GM21360 (cell line): ENCODE data around the gene LRRC52.

Experiments
- ATAC-seq: cut with Tn5 transposase; IDR thresholded peaks from one replicate; pipeline ENCODE4 v1.9.1; 2021; ENCODE audit warnings: mild to moderate bottlenecking, moderate library complexity; ENCODE audit not compliant: unreplicated experiment

The LRRC52 gene, protein sequence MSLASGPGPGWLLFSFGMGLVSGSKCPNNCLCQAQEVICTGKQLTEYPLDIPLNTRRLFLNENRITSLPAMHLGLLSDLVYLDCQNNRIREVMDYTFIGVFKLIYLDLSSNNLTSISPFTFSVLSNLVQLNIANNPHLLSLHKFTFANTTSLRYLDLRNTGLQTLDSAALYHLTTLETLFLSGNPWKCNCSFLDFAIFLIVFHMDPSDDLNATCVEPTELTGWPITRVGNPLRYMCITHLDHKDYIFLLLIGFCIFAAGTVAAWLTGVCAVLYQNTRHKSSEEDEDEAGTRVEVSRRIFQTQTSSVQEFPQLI

DNA sequence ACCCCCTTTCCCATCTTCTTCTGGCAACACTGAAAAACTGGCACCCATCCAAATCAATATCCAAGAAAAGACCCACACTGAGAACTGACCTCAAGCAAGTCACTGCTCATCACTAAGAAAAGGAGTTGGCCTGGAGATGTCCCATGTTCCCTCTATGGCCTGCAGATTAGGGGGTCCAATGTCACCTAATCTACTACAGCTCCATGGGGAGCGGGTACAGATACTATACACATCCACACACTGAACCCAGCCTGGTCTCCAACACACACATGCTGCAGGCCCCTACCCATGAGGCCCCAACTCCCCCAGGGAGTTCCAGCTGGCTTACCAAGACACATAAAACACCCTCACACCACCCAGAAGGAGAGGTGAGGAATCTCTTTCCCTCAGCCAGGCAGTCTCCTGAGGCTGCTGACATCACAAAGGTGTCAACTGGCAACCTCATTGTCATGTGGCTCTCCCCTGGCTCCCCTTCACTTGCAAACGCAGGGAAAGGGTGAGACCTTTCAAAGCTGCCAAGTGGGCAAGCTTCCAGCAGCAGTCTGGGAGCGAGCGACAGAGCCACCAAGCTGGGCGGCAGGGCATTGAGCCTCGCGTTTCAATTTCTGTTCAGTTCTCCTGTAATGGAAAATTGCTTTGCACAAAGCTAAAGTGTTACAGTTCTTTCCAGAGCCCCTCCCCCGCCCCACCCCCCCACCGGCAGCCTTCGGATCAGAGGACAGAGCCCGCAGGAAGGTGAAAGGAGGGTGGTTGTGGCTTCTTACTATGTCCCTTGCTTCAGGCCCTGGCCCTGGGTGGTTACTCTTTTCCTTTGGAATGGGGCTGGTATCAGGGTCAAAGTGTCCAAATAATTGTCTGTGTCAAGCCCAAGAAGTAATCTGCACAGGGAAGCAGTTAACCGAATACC is at the start of gene LRRC52:
Gene LRRC52 (plus strand): TSS at position 469 of the 907 bp plus-strand sequence. CDS start 297 bp downstream, at position 766.
- no peak for ATAC-seq

DNA sequence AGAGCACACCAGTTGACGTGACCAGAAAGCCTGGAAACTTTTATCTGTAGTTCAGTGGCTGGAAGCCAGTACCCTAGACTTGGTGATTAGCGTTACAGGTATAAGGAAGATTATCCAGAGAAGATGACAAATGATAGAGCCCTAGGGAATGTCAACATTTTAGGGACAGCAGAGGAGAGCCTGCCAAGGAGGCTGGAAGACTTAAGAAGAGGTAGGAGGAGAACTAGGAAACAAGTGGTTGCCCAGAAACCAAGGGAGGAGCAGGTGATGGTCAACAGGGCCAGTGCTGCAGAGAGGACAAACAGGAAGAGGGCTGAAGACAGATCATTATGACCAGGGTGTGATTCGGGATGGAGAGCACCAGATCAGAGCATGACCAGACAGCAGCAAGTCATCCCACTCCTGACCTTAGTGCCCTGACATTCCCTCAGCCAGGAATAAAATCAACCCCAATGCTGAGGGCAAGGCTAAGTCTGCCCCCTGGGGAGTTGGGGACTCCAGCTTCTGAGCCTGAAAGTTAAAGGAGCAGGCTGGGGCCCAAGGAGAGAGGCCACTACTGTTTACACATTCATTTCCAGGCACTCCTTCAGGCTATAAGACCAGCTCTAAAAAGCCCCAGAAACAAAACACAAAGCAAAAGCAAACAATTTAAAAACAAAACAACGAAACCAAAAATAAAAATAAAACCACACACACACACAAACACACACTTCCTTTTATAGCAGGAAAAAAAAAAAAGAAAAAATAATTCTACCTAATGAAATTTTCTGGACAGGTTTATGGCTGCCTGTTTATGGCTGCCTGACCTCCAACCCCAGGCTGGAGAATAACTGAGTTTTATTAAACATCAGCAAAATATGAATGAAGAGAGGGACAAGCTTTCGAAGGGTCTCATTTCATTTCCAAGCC is 48.6 kb upstream of the LRRC52 start:
- ATAC-seq = no peak

DNA sequence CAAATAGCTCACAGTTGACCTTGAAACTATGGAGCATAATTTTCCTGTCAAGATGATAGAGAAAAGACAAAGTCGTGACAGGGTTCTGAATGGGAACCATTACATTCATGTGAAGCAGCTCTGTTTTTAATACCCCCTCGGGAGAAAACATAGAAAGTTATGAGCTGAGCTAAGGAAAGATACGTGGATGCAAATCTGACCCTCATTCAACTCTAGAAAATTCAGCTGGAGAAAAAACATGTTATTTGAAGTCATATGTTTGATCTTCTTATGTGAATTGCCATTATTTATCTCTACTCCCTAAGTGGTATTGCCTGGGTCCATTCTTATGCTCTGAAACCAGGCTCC is 48.0 kb upstream of the LRRC52 start:
- ATAC-seq = no peak

DNA sequence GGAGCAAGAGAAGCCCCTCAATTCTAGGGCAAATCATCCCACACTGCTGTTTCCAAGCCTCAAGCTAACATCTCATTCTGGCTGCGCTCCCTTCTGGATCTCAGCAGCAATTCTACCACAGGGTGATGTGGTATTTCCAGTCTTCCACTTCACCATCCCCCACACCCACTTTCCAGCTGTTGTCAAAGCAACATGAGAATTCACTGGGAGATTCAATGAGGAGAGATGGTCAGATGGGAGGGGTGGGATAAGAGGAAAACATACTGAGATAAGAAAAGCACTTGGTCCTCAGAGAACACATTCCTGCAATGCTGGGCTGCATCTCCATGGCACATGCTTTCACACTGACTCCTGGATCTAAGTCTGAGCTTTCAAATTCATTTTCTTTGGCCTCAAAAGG is 47.3 kb upstream of the LRRC52 start:
- ATAC-seq = no peak

GRCh38 chr1:165497069-165498013 is 46.5 kb upstream of the LRRC52 start:
- no peak for ATAC-seq

- ATAC-seq = no peak
Measured at GRCh38 chr1:165501330-165501969, 42.4 kb upstream of the LRRC52 start.

DNA sequence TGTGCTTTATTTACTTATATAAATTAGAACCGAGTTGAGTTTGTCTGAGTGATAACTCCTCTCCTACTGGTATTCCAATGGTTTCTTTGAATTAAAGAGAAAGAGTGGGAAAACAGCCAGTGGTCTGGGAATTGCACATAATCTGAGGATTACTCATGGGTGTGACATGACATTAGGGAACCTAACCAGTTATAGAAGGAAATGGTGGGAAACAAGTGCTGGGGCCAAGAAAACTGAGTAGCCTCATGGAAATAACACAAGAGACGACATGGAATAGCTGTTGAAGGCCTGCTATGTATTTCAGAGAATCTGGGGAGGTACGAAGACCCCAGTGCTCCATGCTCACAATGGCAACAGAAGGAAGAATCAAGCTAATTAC is 41.8 kb upstream of the LRRC52 start:
- no peak for ATAC-seq

DNA sequence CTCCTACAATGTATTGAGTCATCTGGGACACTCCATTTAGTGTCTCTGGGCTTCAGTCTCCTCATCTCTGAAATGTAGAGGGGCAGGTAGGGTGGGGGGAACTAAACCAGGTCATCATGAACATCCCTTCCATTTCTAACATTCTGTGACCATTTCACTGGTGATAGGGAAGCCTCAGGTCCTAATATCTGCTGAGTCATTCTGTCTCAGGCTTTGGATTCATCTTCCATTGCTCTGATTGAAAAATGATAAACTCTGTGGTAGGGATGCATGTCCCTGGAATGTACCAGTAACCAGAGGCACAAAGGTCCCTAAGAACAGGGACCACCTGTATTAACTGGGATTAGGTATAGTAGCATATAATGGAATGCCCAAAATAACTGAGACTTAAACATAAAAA is 36.2 kb upstream of the LRRC52 start:
- ATAC-seq = no peak

GRCh38 chr1:165508291-165508690 is 35.5 kb upstream of the LRRC52 start:
- no peak for ATAC-seq

DNA sequence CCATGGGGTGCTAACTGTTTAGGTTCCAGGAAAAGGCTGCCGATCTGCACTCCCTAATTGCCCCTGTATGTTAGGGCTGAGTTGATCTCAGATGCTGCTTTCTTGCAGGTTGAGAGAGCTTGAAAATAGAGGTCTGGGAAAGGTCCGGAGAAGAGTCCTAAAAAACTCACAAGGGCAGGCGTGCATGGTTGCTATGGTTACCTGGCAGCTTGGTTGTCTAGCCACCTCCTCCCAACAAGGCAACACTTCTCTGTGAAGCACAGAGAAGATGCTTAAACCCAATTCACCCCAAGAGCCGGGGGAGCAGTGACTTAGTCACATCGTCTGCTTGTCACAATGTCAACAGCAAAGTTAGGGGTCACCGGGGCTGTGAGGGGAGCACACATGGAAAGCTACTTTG is 31.0 kb upstream of the LRRC52 start:
- ATAC-seq = no peak

DNA sequence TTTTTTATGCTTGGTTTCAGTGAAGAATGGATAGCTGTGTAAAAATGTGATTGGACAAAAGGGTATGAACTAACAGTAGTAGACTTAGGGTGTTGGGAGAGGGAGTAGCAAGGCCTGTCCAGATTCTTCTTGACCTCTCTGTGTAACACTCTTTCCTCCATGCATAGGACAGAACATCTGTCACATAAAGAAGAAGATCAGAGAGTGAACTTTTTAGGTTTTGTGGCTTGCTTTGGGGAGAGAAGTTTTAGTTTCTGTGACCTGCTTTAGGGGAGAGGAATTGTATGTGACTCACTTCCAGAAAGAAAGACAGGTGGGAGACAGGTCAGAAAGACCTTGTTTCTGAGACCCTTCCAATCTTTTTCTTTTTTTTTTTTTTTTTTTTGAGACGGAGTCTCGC is 27.3 kb upstream of the LRRC52 start:
- no peak for ATAC-seq

GRCh38 chr1:165520646-165521045 is 23.2 kb upstream of the LRRC52 start:
- no peak for ATAC-seq

DNA sequence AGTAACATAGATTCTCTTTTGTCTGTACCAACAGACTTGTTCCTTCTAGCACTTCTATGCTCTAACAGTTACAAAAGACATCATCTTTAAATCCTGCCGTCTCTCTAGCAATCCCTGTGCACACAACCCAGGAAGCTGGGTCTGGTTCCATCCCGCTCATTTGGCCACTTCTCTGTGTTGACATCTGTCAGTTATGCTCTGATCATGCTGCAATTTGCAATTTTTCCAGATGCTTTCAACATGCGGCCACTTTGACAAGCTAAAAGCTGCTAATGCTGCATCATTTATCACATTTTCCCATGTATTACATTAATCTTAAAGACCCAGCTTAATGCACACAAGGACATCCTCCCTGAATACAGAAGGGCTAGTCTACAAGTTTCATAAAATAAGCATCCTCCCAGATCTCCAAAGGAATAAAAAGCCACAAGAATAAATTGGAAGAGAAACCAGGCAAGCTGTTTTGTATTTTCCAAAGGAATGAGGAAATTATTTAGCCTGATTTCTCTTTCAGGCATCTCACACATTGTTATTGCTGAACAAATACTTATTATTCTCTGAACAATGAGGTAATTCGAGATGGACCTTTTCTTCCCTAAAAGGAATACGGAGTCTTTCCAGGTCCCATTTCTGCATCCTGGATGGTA is 19.0 kb upstream of the LRRC52 start:
- no peak for ATAC-seq

GRCh38 chr1:165525708-165526107 is 18.1 kb upstream of the LRRC52 start:
- ATAC-seq = no peak

GRCh38 chr1:165527251-165528007 is 16.4 kb upstream of the LRRC52 start:
- ATAC-seq = no peak

- ATAC-seq = no peak
Measured at GRCh38 chr1:165531021-165531420, 12.8 kb upstream of the LRRC52 start.

DNA sequence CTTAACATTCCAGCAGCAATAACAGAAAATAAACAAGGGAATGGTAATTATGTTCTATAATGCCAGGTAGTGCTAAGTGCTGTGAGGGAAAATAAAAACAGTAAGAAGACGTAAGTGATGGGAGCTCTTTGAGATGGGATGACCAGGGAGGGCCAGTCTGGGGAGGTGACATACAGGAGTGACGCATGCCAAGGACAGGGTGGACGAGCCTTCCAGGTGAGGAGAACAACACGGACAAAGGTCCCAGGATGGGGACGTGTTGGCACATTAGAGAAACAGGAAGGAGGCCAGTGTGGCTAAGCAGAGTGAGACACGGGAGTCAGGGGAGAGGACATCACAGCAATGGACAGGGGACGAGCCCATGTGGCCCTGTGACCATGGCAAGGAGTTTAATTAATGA is 11.7 kb upstream of the LRRC52 start:
- no peak for ATAC-seq

DNA sequence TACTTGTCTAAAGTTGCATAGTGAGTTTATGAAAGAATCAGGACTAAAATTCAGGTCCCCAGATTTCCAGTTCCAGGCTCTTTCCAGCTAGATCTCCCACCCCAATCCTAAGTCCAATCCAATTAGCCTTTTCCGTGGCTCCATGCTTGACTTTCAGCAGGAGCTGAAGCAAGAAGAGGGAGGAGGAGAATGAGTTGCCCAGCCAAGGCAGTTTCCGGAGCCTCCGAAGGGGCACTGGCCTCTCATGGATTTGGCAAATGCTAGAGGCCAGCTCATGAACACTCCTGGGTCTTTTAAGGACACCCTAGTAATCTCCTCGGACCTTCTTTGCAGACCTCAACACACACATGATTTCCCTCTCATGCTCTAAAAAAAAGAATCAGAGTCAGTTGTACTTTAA is 10.5 kb upstream of the LRRC52 start:
- ATAC-seq = no peak
